Measurements from ENCODE around the gene PHF23. TPM values are rescaled to one million over a fixed set of nuclear protein-coding genes. Genes with fewer than 3 reads are reported as not detected.

Gene PHF23
- total and polyA plus RNA-seq, 9 of the 15 experiments (the other 6 are each of a cell fraction or from before 2014, with no cell fraction given) = 7.4 to 87.5 (median 33.7) TPM

DNA sequence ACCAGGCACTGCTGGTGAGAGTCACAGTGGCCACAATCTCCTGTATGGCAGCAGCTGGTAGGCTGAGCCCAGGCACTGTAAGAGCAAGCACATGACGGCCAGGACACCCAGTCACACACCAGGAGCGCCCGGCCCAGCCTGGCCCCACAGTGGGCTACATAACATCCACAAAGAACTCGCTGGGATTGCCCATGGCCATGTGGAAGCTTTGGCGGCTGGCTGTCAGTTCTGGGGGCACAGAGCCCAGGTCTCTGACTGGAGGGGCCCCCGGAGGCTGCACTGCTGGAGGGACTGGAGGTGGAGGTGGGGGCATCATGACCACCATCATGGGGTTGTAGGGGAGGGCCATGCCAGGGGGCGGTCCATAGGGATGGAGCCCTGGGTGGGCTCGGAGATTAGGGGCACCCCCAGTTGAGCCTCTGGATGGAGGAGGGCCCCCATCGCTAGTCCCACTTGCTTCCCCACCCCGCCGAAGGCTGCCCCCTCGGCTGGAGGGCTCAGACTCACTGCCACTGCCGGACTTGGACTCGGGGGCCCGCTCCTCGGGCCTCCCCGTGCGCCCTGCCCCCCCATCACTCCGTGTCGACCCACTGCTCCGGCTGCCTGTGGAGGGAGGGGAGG lies 13.4 kb downstream of the PHF23 start:
- 87% methylated on average over 7 of the region's 21 CpGs for WGBS (ENCODE audit: insufficient coverage, low coverage, missing lambda C conversion rate)
- H3K9me1 ChIP-seq (ENCODE audit: control insufficient read depth, insufficient read depth, low read length) = peaks cover 3% of the 10 kb centered on the region
- no peak overlapping the region for H2AFZ ChIP-seq (ENCODE audit: low read depth, low read length)
- ChIA-PET POLR2A (interaction anchor here (0.8 to 7.7 kb wide), 2 partner anchors 9 to 39 kb away, joined by 3 to 73 read pairs; partner anchors contain the start of gene DVL2), CTCF (ENCODE audit: low intra/inter-chr PET ratio) (no interaction called here)
- intact Hi-C loops (cut with micrococcal nuclease) (no loop called here), in situ Hi-C loops (cut with MboI) (no loop called here)
- peaks cover 6 to 37% of the 10 kb centered on the region in 2 experiments; a peak in 4 of 5 replicates for H3K4me1 ChIP-seq (replicated peaks in 1 of 2; ENCODE audit: control insufficient read depth in 2 of 2, insufficient read depth in 2 of 2, low read length in 2 of 2)
- ATAC-seq (no peak), DNase-seq (ENCODE audit: extremely low read depth in 1 of 4, low spot score in 3 of 4) (no peak), FAIRE-seq (no peak)
- no peak overlapping the region for H3K9ac ChIP-seq (ENCODE audit: insufficient read depth in 1 of 2, low read depth in 2 of 2, low read length in 2 of 2)
- H3K9me3 ChIP-seq (replicated peaks; ENCODE audit: control insufficient read depth, insufficient read depth, low read depth, low read length) = no peaks in the 10 kb centered on the region
- no TSS peak for BruUV-seq (replicated peaks)
- peaks cover 14% of the 10 kb centered on the region for H3K79me2 ChIP-seq (ENCODE audit: control insufficient read depth, insufficient read depth, low read length)
- no peak overlapping the region for H3K4me3 ChIP-seq
- no peak overlapping the region for H3K4me2 ChIP-seq (ENCODE audit: insufficient read depth, low read length)
- TF ChIP-seq POLR2G (IDR thresholded peaks at IDR 0.05; ENCODE audit: low read depth, low read length) = peak; percentile 58
- TF ChIP-seq RBFOX2 (IDR thresholded peaks at IDR 0.05; ENCODE audit: low read depth, low read length) = peak; percentile 55
- TF ChIP-seq NR1H2 (CRISPR knock-in tag; IDR thresholded peaks at IDR 0.05) = no peak
- H3K27ac ChIP-seq (ENCODE audit: extremely low read depth, low read depth, low read length) = no peak overlapping the region
- peaks cover 99% of the 10 kb centered on the region; the same call in 2 of the 3 replicates for H3K36me3 ChIP-seq (ENCODE audit: control insufficient read depth, insufficient read depth, low read length)
- no peaks in the 10 kb centered on the region for H3K27me3 ChIP-seq (ENCODE audit: control insufficient read depth in 2 of 2, insufficient read depth in 2 of 2, low read length in 2 of 2)
- peaks cover 4% of the 10 kb centered on the region for H4K20me1 ChIP-seq (replicated peaks; ENCODE audit: control insufficient read depth, insufficient read depth, low read length)

DNA sequence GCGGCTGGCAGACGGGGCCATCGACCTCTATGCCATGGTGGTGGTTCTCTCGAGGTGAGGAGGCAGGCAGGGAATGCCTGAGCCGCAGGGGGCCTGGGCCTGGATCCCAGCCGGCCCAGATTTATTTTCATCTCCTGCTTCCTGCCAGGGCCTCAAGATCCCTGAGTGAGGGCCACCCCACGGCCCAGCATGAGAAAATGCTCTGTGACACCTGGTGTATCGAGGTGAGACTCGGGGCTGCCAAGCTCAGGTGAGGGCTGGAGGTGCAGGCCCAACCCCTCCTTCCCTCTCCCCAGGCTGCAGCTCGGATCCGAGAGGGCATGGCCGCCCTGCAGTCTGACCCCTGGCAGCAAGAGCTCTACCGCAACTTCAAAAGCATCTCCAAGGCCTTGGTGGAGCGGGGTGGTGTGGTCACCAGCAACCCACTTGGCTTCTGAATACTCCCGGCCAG lies 14.6 kb downstream of the PHF23 start:
- DNase-seq (ENCODE audit: extremely low read depth in 1 of 4, low spot score in 3 of 4) (no peak), ATAC-seq (no peak), FAIRE-seq (no peak)
- BruUV-seq (replicated peaks) = no TSS peak
- intact Hi-C loops (cut with micrococcal nuclease) (no loop called here), in situ Hi-C loops (cut with MboI) (no loop called here)
- Histone ChIP-seq H2AFZ (ENCODE audit: low read depth, low read length) (no peak overlapping the region), H3K27me3 (ENCODE audit: control insufficient read depth in 2 of 2, insufficient read depth in 2 of 2, low read length in 2 of 2) (no peaks in the 10 kb centered on the region), H3K9ac (ENCODE audit: insufficient read depth in 1 of 2, low read depth in 2 of 2, low read length in 2 of 2) (no peak overlapping the region), H3K79me2 (ENCODE audit: control insufficient read depth, insufficient read depth, low read length) (peaks cover 18% of the 10 kb centered on the region), H3K4me2 (ENCODE audit: insufficient read depth, low read length) (no peak overlapping the region), H3K4me1 (replicated peaks in 1 of 2; ENCODE audit: control insufficient read depth in 2 of 2, insufficient read depth in 2 of 2, low read length in 2 of 2) (peaks cover 6 to 45% of the 10 kb centered on the region in 2 experiments; a peak in 4 of 5 replicates), H3K4me3 (no peak overlapping the region), H4K20me1 (replicated peaks; ENCODE audit: control insufficient read depth, insufficient read depth, low read length) (peaks cover 6% of the 10 kb centered on the region), H3K9me1 (ENCODE audit: control insufficient read depth, insufficient read depth, low read length) (peaks cover 6% of the 10 kb centered on the region), H3K36me3 (ENCODE audit: control insufficient read depth, insufficient read depth, low read length) (peaks cover 92% of the 10 kb centered on the region; the same call in 2 of the 3 replicates), H3K27ac (ENCODE audit: extremely low read depth, low read depth, low read length) (no peak overlapping the region), H3K9me3 (replicated peaks; ENCODE audit: control insufficient read depth, insufficient read depth, low read depth, low read length) (no peaks in the 10 kb centered on the region)
- peak; percentile 47; the same call in 1 of the 2 replicates for TF ChIP-seq RBFOX2 (IDR thresholded peaks at IDR 0.05; ENCODE audit: low read depth, low read length)
- TF ChIP-seq KDM5B (IDR thresholded peaks at IDR 0.05; ENCODE audit: insufficient replicate concordance, low read depth, low read length) = no peak
- peak; percentile 50; the same call in 1 of the 2 replicates for TF ChIP-seq POLR2G (IDR thresholded peaks at IDR 0.05; ENCODE audit: low read depth, low read length)
- 89% methylated on average over 7 of the region's 15 CpGs for WGBS (ENCODE audit: insufficient coverage, low coverage, missing lambda C conversion rate)
- ChIA-PET CTCF (ENCODE audit: low intra/inter-chr PET ratio) (no interaction called here), POLR2A (interaction anchor here (7.7 kb wide), 1 partner anchor 11 kb away, joined by 73 read pairs; the partner anchor contains the start of gene DVL2)

Data from K562 (cell line).